A673 (cell line): ENCODE measurements around the gene SLC16A10. TPM values are rescaled to one million over a fixed set of nuclear protein-coding genes. Genes with fewer than 3 reads are reported as not detected.
"Not testable (repeated sequence)": the region's sequence is repeated elsewhere in the genome, so short reads cannot be mapped to it uniquely, and the experiment has no call there.

Source experiments
- BruUV-seq: library from RNA; stranded (reverse); fragments of 400-500 nt; replicated peaks from 2 replicates; lab custom pipeline; 2021; lab: Mats Ljungman, UMichigan
- CTCF ChIA-PET: fragments of 300-600 bp; sonication (Branson Sonifier 250); formaldehyde crosslinking; loops from one replicate; lab custom pipeline; 2022; ENCODE audit warnings: antibody characterized with exemption; lab: Charles Lee
- POLR2A ChIA-PET: fragments of 300-600 bp; sonication (Branson Sonifier 250); formaldehyde crosslinking; loops from one replicate; lab custom pipeline; 2022; ENCODE audit warnings: antibody characterized with exemption; ENCODE audit not compliant: low non-redundant PET; lab: Charles Lee
- DNase-seq: peaks from one replicate; pipeline ENCODE4 v3.0.0-alpha.2; 2015; ENCODE audit warnings: low spot score
- H3K27ac ChIP-seq: fragments of 200-600 bp; sonication (generic); 2 replicates; pipeline ENCODE4 v1.5.1; 2016; ENCODE audit warnings: mixed run types, low read depth, mild to moderate bottlenecking, mixed read lengths, antibody characterized with exemption, low read length; ENCODE audit not compliant: poor library complexity, severe bottlenecking
- H3K27me3 ChIP-seq: fragments of 200-600 bp; sonication (generic); replicated peaks from 2 replicates; pipeline ENCODE4 v1.6.1; 2017; ENCODE audit warnings: mixed run types, low read depth, mild to moderate bottlenecking, mixed read lengths, antibody characterized with exemption, low read length; ENCODE audit not compliant: insufficient read depth, poor library complexity
- H3K36me3 ChIP-seq: fragments of 200-600 bp; sonication (generic); 2 replicates; pipeline ENCODE4 v1.6.1; 2016; ENCODE audit warnings: mixed run types, mild to moderate bottlenecking, mixed read lengths, antibody characterized with exemption, low read length; ENCODE audit not compliant: insufficient read depth, poor library complexity, severe bottlenecking
- H3K4me1 ChIP-seq: fragments of 200-600 bp; sonication (generic); 2 replicates; pipeline ENCODE4 v1.6.1; 2017; ENCODE audit warnings: mixed run types, mild to moderate bottlenecking, mixed read lengths, antibody characterized with exemption, low read length; ENCODE audit not compliant: insufficient read depth, poor library complexity, severe bottlenecking
- H3K4me3 ChIP-seq: fragments of 200-600 bp; sonication (generic); 2 replicates; pipeline ENCODE4 v1.5.1; 2016; ENCODE audit warnings: low read depth, mixed run types, mild to moderate bottlenecking, mixed read lengths, low read length; ENCODE audit not compliant: poor library complexity, severe bottlenecking
- H3K9me3 ChIP-seq: fragments of 200-600 bp; sonication (generic); 2 replicates; pipeline ENCODE4 v1.6.1; 2016; ENCODE audit warnings: mixed run types, low read depth, mild to moderate bottlenecking, mixed read lengths, antibody characterized with exemption, low read length; ENCODE audit not compliant: poor library complexity, severe bottlenecking
- EZH2 ChIP-seq: fragments of 200-600 bp; sonication (generic); IDR thresholded peaks from 2 replicates; pipeline ENCODE4 v1.6.1; 2017; ENCODE audit warnings: borderline replicate concordance, low read depth, mild to moderate bottlenecking, mixed read lengths, antibody characterized with exemption, low read length; ENCODE audit not compliant: poor library complexity, severe bottlenecking
- intact Hi-C: fragments of 100-400 bp; cut with micrococcal nuclease; formaldehyde crosslinking; loops from one replicate; pipeline ENCODE4 v1.10.0; 2022; ENCODE audit not compliant: unreplicated experiment
- total RNA-seq: library from RNA; stranded (reverse); gene quantifications from 2 replicates; pipeline ENCODE4 v1.2.3, GENCODE V29; 2021
- TF ChIP-seq, protein P1 (sequence below): fragments of 300-800, 200-600 bp; sonication (generic); conservative IDR thresholded peaks from 2 replicates; pipeline ENCODE4 v1.5.1; 2017; ENCODE audit warnings: low read depth, mild to moderate bottlenecking, antibody characterized with exemption, low read length, moderate library complexity, mixed read lengths

Gene SLC16A10
- total RNA-seq, 1 experiment from 2014 or later, result 7.9 TPM

DNA sequence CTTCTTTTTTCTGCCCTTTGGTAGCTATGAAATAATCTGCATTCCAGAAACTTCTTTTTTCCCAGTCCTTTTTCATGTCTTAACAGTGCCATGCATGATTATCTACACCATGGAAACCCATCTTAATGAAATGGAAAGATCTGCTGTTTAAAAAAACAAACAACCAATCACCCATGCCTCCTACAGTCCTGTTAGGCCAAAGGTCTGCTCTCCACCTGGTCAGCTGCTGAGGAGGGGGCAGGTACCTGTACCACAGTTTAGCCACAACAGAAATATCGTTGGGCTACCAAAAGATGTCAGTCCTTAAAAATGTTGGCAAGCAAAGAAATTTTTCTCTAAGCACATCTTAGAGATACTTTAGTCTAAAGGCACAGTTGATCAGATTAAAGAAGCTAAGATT is 112.6 kb downstream of the SLC16A10 start:
- ChIA-PET CTCF (no interaction called here), POLR2A (no interaction called here)
- no peak for DNase-seq
- Histone ChIP-seq H3K27me3 (no peaks in the 10 kb centered on the region), H3K27ac (no peak overlapping the region), H3K36me3 (no peaks in the 10 kb centered on the region), H3K9me3 (no peaks in the 10 kb centered on the region), H3K4me1 (no peaks in the 10 kb centered on the region), H3K4me3 (no peak overlapping the region)
- TF ChIP-seq EZH2, result no peak
- TF ChIP-seq, protein P1, sequence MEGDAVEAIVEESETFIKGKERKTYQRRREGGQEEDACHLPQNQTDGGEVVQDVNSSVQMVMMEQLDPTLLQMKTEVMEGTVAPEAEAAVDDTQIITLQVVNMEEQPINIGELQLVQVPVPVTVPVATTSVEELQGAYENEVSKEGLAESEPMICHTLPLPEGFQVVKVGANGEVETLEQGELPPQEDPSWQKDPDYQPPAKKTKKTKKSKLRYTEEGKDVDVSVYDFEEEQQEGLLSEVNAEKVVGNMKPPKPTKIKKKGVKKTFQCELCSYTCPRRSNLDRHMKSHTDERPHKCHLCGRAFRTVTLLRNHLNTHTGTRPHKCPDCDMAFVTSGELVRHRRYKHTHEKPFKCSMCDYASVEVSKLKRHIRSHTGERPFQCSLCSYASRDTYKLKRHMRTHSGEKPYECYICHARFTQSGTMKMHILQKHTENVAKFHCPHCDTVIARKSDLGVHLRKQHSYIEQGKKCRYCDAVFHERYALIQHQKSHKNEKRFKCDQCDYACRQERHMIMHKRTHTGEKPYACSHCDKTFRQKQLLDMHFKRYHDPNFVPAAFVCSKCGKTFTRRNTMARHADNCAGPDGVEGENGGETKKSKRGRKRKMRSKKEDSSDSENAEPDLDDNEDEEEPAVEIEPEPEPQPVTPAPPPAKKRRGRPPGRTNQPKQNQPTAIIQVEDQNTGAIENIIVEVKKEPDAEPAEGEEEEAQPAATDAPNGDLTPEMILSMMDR, result no peak
- intact Hi-C loops, result no loop called here
- no TSS peak for BruUV-seq

DNA sequence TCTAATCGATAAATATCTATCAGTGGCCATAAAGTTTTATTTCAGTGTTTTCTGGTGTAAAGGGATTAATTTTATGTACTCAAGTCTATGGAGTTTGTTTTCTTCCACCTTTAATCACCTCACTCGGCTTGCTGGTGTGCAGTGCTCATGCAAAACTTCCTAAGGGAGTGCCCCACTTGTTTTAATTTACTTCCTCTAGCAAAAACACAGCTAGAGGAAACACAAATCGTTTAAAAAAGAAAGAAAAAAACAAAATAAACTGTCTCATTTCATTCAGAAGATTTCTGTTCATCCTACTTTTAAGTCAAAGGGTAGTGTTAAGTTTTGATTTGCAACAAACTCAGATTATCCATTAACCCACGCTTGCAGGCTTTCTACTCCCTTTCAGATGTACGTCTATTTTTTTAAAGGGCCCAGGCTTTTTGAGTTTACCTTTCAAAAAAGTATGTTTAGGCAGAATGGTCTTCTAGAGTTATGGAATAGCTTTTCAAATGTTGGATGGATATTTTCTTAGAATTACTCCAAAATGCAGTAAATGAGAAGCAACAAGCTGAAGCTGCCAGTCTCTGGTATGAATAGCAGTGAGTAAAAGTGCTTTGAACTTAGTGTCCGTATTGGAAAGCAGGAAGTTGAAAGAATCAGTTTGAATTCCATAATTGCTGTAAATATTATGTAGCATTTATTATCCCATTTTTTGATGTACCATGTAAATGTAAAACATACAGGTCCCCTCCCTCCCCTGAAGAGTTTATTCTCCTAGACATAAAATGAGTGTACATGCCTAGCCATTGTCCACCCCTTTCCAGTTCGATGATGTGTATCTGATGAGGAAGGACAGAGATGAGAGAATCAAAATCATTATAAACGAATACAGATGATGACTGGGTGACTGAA is 113.3 kb downstream of the SLC16A10 start:
- Histone ChIP-seq H3K9me3 (no peaks in the 10 kb centered on the region), H3K27me3 (no peaks in the 10 kb centered on the region), H3K4me3 (no peak overlapping the region), H3K4me1 (no peaks in the 10 kb centered on the region), H3K27ac (no peak overlapping the region), H3K36me3 (no peaks in the 10 kb centered on the region)
- POLR2A ChIA-PET, result no interaction called here
- BruUV-seq, result no TSS peak
- CTCF ChIA-PET, result no interaction called here
- TF ChIP-seq EZH2, result no peak
- DNase-seq, result no peak
- intact Hi-C loops, result no loop called here

DNA sequence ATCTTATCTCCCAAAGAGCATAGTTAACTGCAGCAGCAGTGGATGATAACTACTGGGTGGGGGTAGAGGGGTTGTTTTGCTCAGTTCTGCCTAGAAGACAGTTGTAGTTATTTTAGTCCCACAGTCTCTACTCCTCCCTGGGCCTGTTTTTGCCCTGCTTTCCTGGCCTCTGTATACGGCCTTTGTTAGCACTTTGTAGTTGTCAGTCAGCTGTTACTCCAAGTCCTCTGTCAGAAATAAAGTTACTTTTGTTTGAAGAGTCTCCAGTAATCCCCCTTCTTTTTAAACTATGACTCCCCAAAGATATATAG is 113.9 kb downstream of the SLC16A10 start:
- DNase-seq, result no peak

DNA sequence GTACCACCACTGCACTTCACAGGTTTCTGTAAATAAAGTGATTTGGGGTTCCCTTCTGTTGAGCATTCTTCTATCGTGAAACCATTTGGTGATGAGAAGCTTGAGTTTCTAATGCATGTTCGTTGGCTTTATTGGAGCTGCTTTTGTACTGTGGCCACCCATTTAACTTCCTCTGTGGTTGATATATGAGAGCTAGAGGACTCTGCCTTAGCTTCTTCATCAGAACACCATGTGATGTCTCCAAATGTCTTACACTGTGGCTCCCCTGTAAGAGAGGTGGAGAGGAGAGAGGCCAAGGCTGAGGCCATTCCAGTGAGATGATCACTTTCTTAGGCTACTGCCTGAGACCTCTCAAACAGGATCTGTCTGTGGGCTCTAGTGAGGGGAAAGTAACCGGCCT is 114.5 kb downstream of the SLC16A10 start:
- ChIA-PET CTCF (no interaction called here), POLR2A (no interaction called here)
- BruUV-seq, result no TSS peak
- Histone ChIP-seq H3K27me3 (no peaks in the 10 kb centered on the region), H3K36me3 (no peaks in the 10 kb centered on the region), H3K27ac (no peak overlapping the region), H3K9me3 (no peaks in the 10 kb centered on the region), H3K4me1 (no peaks in the 10 kb centered on the region), H3K4me3 (no peak overlapping the region)
- intact Hi-C loops, result no loop called here
- TF ChIP-seq, protein P1, result no peak
- no peak for TF ChIP-seq EZH2
- DNase-seq, result no peak

More for the DNA sequence above, 113.9 kb downstream of the SLC16A10 start:
- Histone ChIP-seq H3K4me1 (no peaks in the 10 kb centered on the region), H3K27me3 (no peaks in the 10 kb centered on the region), H3K9me3 (no peaks in the 10 kb centered on the region), H3K27ac (no peak overlapping the region), H3K36me3 (no peaks in the 10 kb centered on the region), H3K4me3 (no peak overlapping the region)
- ChIA-PET POLR2A (no interaction called here), CTCF (no interaction called here)
- no peak for TF ChIP-seq EZH2
- no TSS peak for BruUV-seq
- intact Hi-C loops, result no loop called here

DNA sequence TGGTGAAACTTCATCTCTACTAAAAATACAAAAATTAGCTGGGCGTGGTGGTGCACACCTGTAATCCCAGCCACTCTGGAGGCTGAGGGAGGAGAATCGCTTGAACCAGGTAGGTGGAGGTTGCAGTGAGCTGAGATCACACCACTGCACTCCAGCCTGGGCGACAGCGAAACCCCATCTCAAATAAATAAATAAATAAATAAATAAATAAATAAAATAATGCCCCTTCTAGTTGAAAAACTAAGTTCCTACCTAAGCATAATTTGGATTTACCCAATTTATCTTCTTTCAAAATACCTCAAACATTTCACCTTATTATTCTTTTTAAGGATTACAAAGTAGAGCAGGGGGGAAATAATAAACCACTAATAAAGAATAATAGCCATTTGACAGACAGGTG is 116.2 kb downstream of the SLC16A10 start:
- H3K4me1 ChIP-seq, POLR2A ChIA-PET, intact Hi-C loops, BruUV-seq, CTCF ChIA-PET, DNase-seq, H3K4me3 ChIP-seq, H3K27me3 ChIP-seq, H3K27ac ChIP-seq, H3K36me3 ChIP-seq, H3K9me3 ChIP-seq: not testable (repeated sequence)
